ENCODE results near the gene CLCN3.
"Not testable (repeated sequence)": the region's sequence is repeated elsewhere in the genome, so short reads cannot be mapped to it uniquely, and the experiment has no call there.

Gene CLCN3

GRCh38 chr4:169758401-169758962, 138.1 kb downstream of the CLCN3 start:
- no peak for DNase-seq (ENCODE audit: extremely low spot score, insufficient read length, low read depth)
- no peak for FAIRE-seq

- no peak for FAIRE-seq
- no peak for DNase-seq (ENCODE audit: extremely low spot score, insufficient read length, low read depth)
Observed at GRCh38 chr4:169761846-169762245, 141.5 kb downstream of the CLCN3 start.

GRCh38 chr4:169765835-169766234, 145.5 kb downstream of the CLCN3 start:
- no peak for DNase-seq (ENCODE audit: extremely low spot score, insufficient read length, low read depth)
- no peak for FAIRE-seq

GRCh38 chr4:169766741-169767140, 146.4 kb downstream of the CLCN3 start:
- FAIRE-seq (no peak), DNase-seq (ENCODE audit: extremely low spot score, insufficient read length, low read depth) (no peak)

- DNase-seq (ENCODE audit: extremely low spot score, insufficient read length, low read depth) (no peak), FAIRE-seq (no peak)
Observed at GRCh38 chr4:169768385-169768784, 148.0 kb downstream of the CLCN3 start.

- no peak for DNase-seq (ENCODE audit: extremely low spot score, insufficient read length, low read depth)
- FAIRE-seq = no peak
Observed at GRCh38 chr4:169770416-169770815, 150.0 kb downstream of the CLCN3 start.

GRCh38 chr4:169771556-169772080, 151.2 kb downstream of the CLCN3 start:
- DNase-seq (ENCODE audit: extremely low spot score, insufficient read length, low read depth); FAIRE-seq: not testable (repeated sequence)

Measured in GM18507 (cell line).